Measurements from ENCODE around the gene ANO10.
"Not testable (repeated sequence)": the region's sequence is repeated elsewhere in the genome, so short reads cannot be mapped to it uniquely, and the experiment has no call there.

The ANO10 gene

GRCh38 chr3:43473737-43474136 is 148.1 kb downstream of the ANO10 start:
- Histone ChIP-seq H3K9me3 (no peaks in the 10 kb centered on the region), H3K36me3 (no peaks in the 10 kb centered on the region), H3K4me1 (no peaks in the 10 kb centered on the region), H3K27ac (no peak overlapping the region), H3K27me3 (no peaks in the 10 kb centered on the region), H3K4me3 (no peak overlapping the region)
- intact Hi-C loops (cut with DNase I; ENCODE audit: low total_unique reads): no loop called here
- TF ChIP-seq CTCF (IDR thresholded peaks at IDR 0.05): no peak
- DNase-seq: no peak

- no peaks in the 10 kb centered on the region for H3K27me3 ChIP-seq
- no peaks in the 10 kb centered on the region for H3K36me3 ChIP-seq
- intact Hi-C loops (cut with DNase I; ENCODE audit: low total_unique reads): no loop called here
- H3K4me1 ChIP-seq: peaks cover 0 to 3% (median 0%) of the 10 kb centered on the region in 4 donors
- no peak overlapping the region for H3K27ac ChIP-seq
- DNase-seq: no peak
- no peak overlapping the region for H3K4me3 ChIP-seq
- H3K9me3 ChIP-seq: no peaks in the 10 kb centered on the region
- TF ChIP-seq CTCF (IDR thresholded peaks at IDR 0.05): no peak
Measured at GRCh38 chr3:43473244-43473643, 148.6 kb downstream of the ANO10 start.

- H3K36me3 ChIP-seq: no peaks in the 10 kb centered on the region
- no peak overlapping the region for H3K27ac ChIP-seq
- DNase-seq: no peak
- H3K4me1 ChIP-seq: peaks cover 0 to 5% (median 0%) of the 10 kb centered on the region in 4 donors
- H3K4me3 ChIP-seq: no peak overlapping the region
- no peaks in the 10 kb centered on the region for H3K9me3 ChIP-seq
- intact Hi-C loops (cut with DNase I; ENCODE audit: low total_unique reads): no loop called here
- H3K27me3 ChIP-seq: no peaks in the 10 kb centered on the region
- TF ChIP-seq CTCF (IDR thresholded peaks at IDR 0.05): no peak
Measured at GRCh38 chr3:43468133-43468532, 153.7 kb downstream of the ANO10 start.

- intact Hi-C loops (cut with DNase I; ENCODE audit: low total_unique reads): no loop called here
- no peak overlapping the region for H3K27ac ChIP-seq
- TF ChIP-seq CTCF (IDR thresholded peaks at IDR 0.05): no peak
Measured at GRCh38 chr3:43465109-43465508, 156.7 kb downstream of the ANO10 start.

GRCh38 chr3:43462566-43462965 is 159.2 kb downstream of the ANO10 start:
- H3K27me3 ChIP-seq; H3K4me3 ChIP-seq; H3K27ac ChIP-seq; DNase-seq; H3K9me3 ChIP-seq; H3K36me3 ChIP-seq; intact Hi-C loops (cut with DNase I; ENCODE audit: low total_unique reads); H3K4me1 ChIP-seq: not testable (repeated sequence)

More at GRCh38 chr3:43465109-43465508, 156.7 kb downstream of the ANO10 start:
- no peak for DNase-seq
- H3K27me3 ChIP-seq: no peaks in the 10 kb centered on the region
- H3K4me3 ChIP-seq: no peak overlapping the region
- H3K4me1 ChIP-seq: peaks cover 0 to 5% (median 0%) of the 10 kb centered on the region in 4 donors
- no peaks in the 10 kb centered on the region for H3K9me3 ChIP-seq
- H3K36me3 ChIP-seq: no peaks in the 10 kb centered on the region

- H3K4me3 ChIP-seq: no peak overlapping the region
- no peak overlapping the region for H3K27ac ChIP-seq
- no peaks in the 10 kb centered on the region for H3K36me3 ChIP-seq
- DNase-seq: no peak
- no peaks in the 10 kb centered on the region for H3K4me1 ChIP-seq
- no peaks in the 10 kb centered on the region for H3K9me3 ChIP-seq
- no peaks in the 10 kb centered on the region for H3K27me3 ChIP-seq
- intact Hi-C loops (cut with DNase I; ENCODE audit: low total_unique reads): no loop called here
- TF ChIP-seq CTCF (IDR thresholded peaks at IDR 0.05): no peak
Measured at GRCh38 chr3:43461345-43461744, 160.5 kb downstream of the ANO10 start.

GRCh38 chr3:43457038-43457437 is 164.8 kb downstream of the ANO10 start:
- H3K4me1 ChIP-seq; H3K9me3 ChIP-seq; intact Hi-C loops (cut with DNase I; ENCODE audit: low total_unique reads); H3K27me3 ChIP-seq; H3K36me3 ChIP-seq; DNase-seq; H3K27ac ChIP-seq; H3K4me3 ChIP-seq: not testable (repeated sequence)
